GM12892 (cell line): Measurements from ENCODE around the gene SLC39A10.

ENCODE experiments used
- POLR2A ChIP-seq: IDR thresholded peaks from 2 replicates; pipeline ENCODE4 v1.6.1; 2011; ENCODE audit warnings: low read depth, low read length, control low read depth
- POLR2AphosphoS5 ChIP-seq: IDR thresholded peaks from 2 replicates; pipeline ENCODE4 v1.6.1; 2011; ENCODE audit warnings: low read depth, low read length, control low read depth
- TAF1 ChIP-seq: IDR thresholded peaks from 2 replicates; pipeline ENCODE4 v1.6.1; 2011; ENCODE audit warnings: low read depth, mild to moderate bottlenecking, control low read depth, low read length, borderline replicate concordance

DNA sequence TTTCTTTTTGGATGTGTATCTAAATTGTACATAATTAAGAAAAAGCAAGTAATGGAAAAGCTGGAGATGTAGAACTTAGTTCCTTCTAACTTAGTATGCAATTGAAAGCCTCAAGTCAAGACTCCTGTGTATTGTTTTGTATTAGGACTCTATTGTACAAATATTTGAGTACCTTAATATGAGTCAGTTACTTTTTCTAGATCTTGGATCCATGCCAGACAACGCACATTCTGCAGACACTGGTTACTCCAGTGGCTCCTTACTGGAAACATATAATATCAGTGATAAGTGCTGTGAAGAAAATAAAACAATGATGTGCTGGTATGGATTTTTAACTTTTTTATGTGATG is 1.5 kb downstream of the SLC39A10 start:
- no peak for TF ChIP-seq POLR2A
- no peak for TF ChIP-seq POLR2AphosphoS5
- no peak for TF ChIP-seq TAF1
